Hepatocyte (in vitro differentiated cells): ENCODE data around the gene PDZK1IP1. TPM values are rescaled to one million over a fixed set of nuclear protein-coding genes. Genes with fewer than 3 reads are reported as not detected.
"Not testable (repeated sequence)": the region's sequence is repeated elsewhere in the genome, so short reads cannot be mapped to it uniquely, and the experiment has no call there.

Source experiments
- DNase-seq: peaks from one replicate; pipeline ENCODE4 v3.0.0-alpha.2; 2016; ENCODE audit warnings: low spot score
- H2AFZ ChIP-seq: fragments of 200-600 bp; sonication (generic); 2 replicates; pipeline ENCODE4 v1.6.0; 2016; ENCODE audit warnings: antibody characterized with exemption, mild to moderate bottlenecking
- H3K27ac ChIP-seq: fragments of 200-600 bp; sonication (generic); 2 replicates; pipeline ENCODE4 v1.5.1; 2016; ENCODE audit warnings: mild to moderate bottlenecking
- H3K27me3 ChIP-seq: fragments of 200-600 bp; sonication (generic); 2 replicates; pipeline ENCODE4 v1.6.1; 2016
- H3K36me3 ChIP-seq: fragments of 200-600 bp; sonication (generic); replicated peaks from 2 replicates; pipeline ENCODE4 v1.5.1; 2016; ENCODE audit warnings: low read depth; ENCODE audit not compliant: insufficient read depth
- H3K4me1 ChIP-seq: fragments of 200-600 bp; sonication (generic); 2 replicates; pipeline ENCODE4 v1.5.1; 2016; ENCODE audit warnings: mild to moderate bottlenecking, moderate library complexity; ENCODE audit not compliant: insufficient read depth
- H3K4me2 ChIP-seq: fragments of 200-600 bp; sonication (generic); 2 replicates; pipeline ENCODE4 v1.6.0; 2016
- H3K4me3 ChIP-seq: fragments of 200-600 bp; sonication (generic); 2 replicates; pipeline ENCODE4 v1.5.1; 2016; ENCODE audit warnings: mild to moderate bottlenecking
- H3K79me2 ChIP-seq: fragments of 200-600 bp; sonication (generic); 2 replicates; pipeline ENCODE4 v1.6.0; 2017; ENCODE audit warnings: mild to moderate bottlenecking
- H3K9me2 ChIP-seq: fragments of 200-600 bp; sonication (generic); replicated peaks from 2 replicates; pipeline ENCODE4 v1.6.0; 2017; ENCODE audit warnings: mild to moderate bottlenecking; ENCODE audit not compliant: insufficient read depth
- H3K9me3 ChIP-seq: fragments of 200-600 bp; sonication (generic); 2 replicates; pipeline ENCODE4 v1.5.1; 2016; ENCODE audit warnings: low read depth, mild to moderate bottlenecking
- H4K20me1 ChIP-seq: fragments of 200-600 bp; sonication (generic); 2 replicates; pipeline ENCODE4 v1.6.0; 2016; ENCODE audit warnings: mild to moderate bottlenecking; ENCODE audit not compliant: insufficient read depth, poor library complexity, severe bottlenecking
- EZH2 ChIP-seq: fragments of 200-600 bp; sonication (generic); IDR thresholded peaks from 2 replicates; pipeline ENCODE4 v1.6.1; 2016; ENCODE audit warnings: antibody characterized with exemption, mild to moderate bottlenecking, borderline replicate concordance
- EZH2phosphoT487 ChIP-seq: fragments of 200-600 bp; sonication (generic); IDR thresholded peaks from one replicate; pipeline ENCODE4 v1.6.1; 2018; ENCODE audit warnings: antibody characterized with exemption, mild to moderate bottlenecking, low read depth, moderate library complexity; ENCODE audit not compliant: unreplicated experiment, severe bottlenecking
- WGBS: methylation state at CpG from one replicate; pipeline ENCODE4 v1.1.6; 2016; ENCODE audit warnings: low lambda C conversion rate; ENCODE audit errors: missing lambda C conversion rate; 5-methylcytosine and 5-hydroxymethylcytosine counted together
- polyA plus RNA-seq: library from polyadenylated mRNA; unstranded; fragments of >200 nt; fragmentation: Nextera tagmentation; extraction: Ambion mirVana; gene quantifications from 2 replicates; pipeline ENCODE4 v1.2.1, GENCODE V29; 2016
- total RNA-seq: library from RNA; depleted of rRNA; stranded (reverse); fragments of >200 nt; gene quantifications from 2 replicates; pipeline ENCODE4 v1.2.3, GENCODE V29; 2014
- TF ChIP-seq, protein P1 (sequence below): fragments of 200-600 bp; sonication (generic); IDR thresholded peaks from 2 replicates; pipeline ENCODE4 v1.5.1; 2016; ENCODE audit warnings: antibody characterized with exemption, mild to moderate bottlenecking; ENCODE audit not compliant: poor library complexity

The PDZK1IP1 gene
- total and polyA plus RNA-seq, 2 experiments from 2014 or later, result 0.37 to 0.71 TPM

DNA sequence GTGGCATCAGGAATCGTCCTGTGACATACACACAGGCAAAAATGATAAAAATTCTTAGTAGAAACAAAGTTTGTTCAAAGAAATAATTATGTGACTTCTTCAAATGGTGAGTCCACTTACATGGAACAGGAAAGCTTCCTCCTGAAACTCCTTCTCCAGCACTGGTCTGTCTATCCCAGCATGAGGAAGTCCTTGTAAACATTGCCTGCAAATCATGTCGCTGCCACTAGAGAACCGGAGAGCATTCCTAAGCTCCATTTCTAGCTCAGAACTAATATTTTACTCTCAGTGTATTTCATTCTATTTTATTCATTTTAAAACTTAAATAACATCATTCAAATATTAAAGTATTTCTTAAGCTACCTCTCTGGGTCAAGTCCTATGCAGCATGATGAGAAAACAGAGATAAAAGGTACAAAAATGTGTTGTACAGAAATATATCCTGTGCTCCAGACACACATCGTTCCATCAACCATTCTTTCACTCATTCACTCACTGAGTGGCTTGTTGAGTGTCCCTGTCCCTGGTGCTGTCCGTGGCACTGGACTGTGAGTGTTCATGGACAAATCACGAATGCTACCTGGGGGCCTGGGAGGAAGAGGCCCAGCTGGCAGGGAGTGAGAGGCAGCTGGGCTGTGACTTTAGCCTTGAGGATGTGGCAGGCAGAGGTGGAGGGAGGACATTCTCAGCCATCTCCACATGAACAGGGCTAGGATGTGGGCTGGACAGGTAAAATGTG, 42.6 kb downstream of the PDZK1IP1 start:
- H3K4me1 ChIP-seq, result no peaks in the 10 kb centered on the region
- TF ChIP-seq EZH2phosphoT487 (no peak), EZH2 (no peak)
- TF ChIP-seq, protein P1, sequence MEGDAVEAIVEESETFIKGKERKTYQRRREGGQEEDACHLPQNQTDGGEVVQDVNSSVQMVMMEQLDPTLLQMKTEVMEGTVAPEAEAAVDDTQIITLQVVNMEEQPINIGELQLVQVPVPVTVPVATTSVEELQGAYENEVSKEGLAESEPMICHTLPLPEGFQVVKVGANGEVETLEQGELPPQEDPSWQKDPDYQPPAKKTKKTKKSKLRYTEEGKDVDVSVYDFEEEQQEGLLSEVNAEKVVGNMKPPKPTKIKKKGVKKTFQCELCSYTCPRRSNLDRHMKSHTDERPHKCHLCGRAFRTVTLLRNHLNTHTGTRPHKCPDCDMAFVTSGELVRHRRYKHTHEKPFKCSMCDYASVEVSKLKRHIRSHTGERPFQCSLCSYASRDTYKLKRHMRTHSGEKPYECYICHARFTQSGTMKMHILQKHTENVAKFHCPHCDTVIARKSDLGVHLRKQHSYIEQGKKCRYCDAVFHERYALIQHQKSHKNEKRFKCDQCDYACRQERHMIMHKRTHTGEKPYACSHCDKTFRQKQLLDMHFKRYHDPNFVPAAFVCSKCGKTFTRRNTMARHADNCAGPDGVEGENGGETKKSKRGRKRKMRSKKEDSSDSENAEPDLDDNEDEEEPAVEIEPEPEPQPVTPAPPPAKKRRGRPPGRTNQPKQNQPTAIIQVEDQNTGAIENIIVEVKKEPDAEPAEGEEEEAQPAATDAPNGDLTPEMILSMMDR, result no peak
- WGBS, result 55% methylated on average over 6 of the region's 6 CpGs
- no peak for DNase-seq
- no peak overlapping the region for H2AFZ ChIP-seq
- H3K27ac ChIP-seq, result no peak overlapping the region
- no peaks in the 10 kb centered on the region for H3K9me3 ChIP-seq
- H3K27me3 ChIP-seq, result no peaks in the 10 kb centered on the region
- no peaks in the 10 kb centered on the region for H3K36me3 ChIP-seq
- no peaks in the 10 kb centered on the region for H4K20me1 ChIP-seq
- H3K9me2 ChIP-seq, result no peaks in the 10 kb centered on the region
- H3K79me2 ChIP-seq, result no peaks in the 10 kb centered on the region
- no peak overlapping the region for H3K4me3 ChIP-seq
- H3K4me2 ChIP-seq, result no peak overlapping the region

DNA sequence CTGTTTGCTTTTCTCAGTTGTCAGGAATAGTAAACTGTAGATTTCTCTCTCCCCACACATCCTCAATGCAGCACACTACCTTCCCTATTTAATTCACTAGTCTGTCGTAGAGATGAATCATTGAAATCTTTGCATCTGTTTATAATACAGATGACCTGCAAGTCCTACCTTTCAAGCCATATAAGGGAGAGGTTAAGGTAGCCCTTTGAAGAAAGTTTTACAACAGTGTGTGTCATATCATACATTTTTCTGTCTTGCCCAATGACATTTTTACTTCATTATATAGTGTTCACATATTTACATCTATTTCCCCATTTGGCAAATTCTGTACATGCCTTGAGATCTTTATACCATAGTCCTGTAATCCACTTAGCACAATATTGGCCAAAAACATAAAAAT, 43.3 kb downstream of the PDZK1IP1 start:
- not testable (repeated sequence) for H3K4me1 ChIP-seq, H3K36me3 ChIP-seq, H4K20me1 ChIP-seq, H3K79me2 ChIP-seq, H2AFZ ChIP-seq, H3K9me3 ChIP-seq, DNase-seq, H3K9me2 ChIP-seq, H3K4me3 ChIP-seq, H3K27ac ChIP-seq, H3K27me3 ChIP-seq, H3K4me2 ChIP-seq
- WGBS, result 75% methylated on average over 1 of the region's 1 CpG

DNA sequence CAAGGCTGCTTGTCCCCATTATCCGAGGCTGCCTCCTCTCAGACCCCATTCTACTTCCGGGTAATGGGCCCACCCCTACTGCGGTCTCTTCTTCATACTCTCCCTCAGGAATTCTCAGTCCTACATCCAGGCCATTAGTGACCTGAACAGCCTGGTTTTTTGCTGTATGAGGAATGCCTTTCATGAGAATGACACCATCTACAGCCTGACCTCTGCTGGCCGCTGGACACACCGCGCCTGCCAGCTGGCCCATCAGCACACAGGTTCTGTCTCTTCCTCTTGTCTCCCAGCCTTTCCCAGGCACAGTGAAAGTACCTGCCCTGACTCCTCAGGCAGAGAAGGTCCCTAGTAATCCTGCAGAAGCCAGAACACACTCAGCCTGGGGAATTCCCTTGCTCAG, 46.2 kb downstream of the PDZK1IP1 start:
- TF ChIP-seq, protein P1, result peak; percentile 36
- not testable (repeated sequence) for H3K4me1 ChIP-seq, H3K9me3 ChIP-seq, H4K20me1 ChIP-seq, H3K4me2 ChIP-seq, H3K27me3 ChIP-seq, H3K36me3 ChIP-seq, H3K4me3 ChIP-seq, H3K79me2 ChIP-seq, H2AFZ ChIP-seq, DNase-seq, H3K9me2 ChIP-seq, H3K27ac ChIP-seq
- 45% methylated on average over 6 of the region's 6 CpGs for WGBS

DNA sequence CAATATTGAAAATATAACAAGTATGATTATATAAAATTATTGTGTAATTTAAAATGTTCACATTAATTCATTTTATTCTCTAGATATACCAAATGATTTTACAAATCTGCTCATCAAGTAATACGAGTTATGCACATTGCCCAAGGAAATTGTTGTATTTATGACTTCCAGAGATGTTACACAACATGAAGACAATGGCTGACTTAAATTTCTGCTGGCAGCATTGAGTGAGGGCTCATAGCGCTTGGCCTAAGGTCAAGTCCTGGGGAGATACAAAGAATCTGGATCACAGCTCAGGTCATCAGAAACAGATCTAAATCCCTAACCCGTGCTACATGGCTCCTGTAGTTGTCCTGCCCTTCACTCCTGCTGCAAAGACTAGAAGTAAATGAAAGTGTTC, 49.5 kb downstream of the PDZK1IP1 start:
- H3K36me3 ChIP-seq, H3K27me3 ChIP-seq, H4K20me1 ChIP-seq, H2AFZ ChIP-seq, H3K4me3 ChIP-seq, H3K9me2 ChIP-seq, H3K4me2 ChIP-seq, H3K4me1 ChIP-seq, H3K79me2 ChIP-seq, H3K27ac ChIP-seq, H3K9me3 ChIP-seq, DNase-seq: not testable (repeated sequence)
- 74% methylated on average over 3 of the region's 3 CpGs for WGBS
